GM12892 (cell line): ENCODE data around the gene RNF8.
"Not testable (repeated sequence)": the region's sequence is repeated elsewhere in the genome, so short reads cannot be mapped to it uniquely, and the experiment has no call there.

Source experiments
- DNase-seq: peaks from one replicate; pipeline ENCODE4 v3.0.0; 2011; ENCODE audit not compliant: insufficient read length
- FAIRE-seq: peaks from 2 replicates; lab custom pipeline; 2011; peaks lifted over from hg19 to GRCh38; lab: Jason Lieb, UNC
- POLR2A ChIP-seq: IDR thresholded peaks from 2 replicates; pipeline ENCODE4 v1.6.1; 2011; ENCODE audit warnings: low read depth, low read length, control low read depth
- POLR2AphosphoS5 ChIP-seq: IDR thresholded peaks from 2 replicates; pipeline ENCODE4 v1.6.1; 2011; ENCODE audit warnings: low read depth, low read length, control low read depth
- TAF1 ChIP-seq: IDR thresholded peaks from 2 replicates; pipeline ENCODE4 v1.6.1; 2011; ENCODE audit warnings: low read depth, mild to moderate bottlenecking, control low read depth, low read length, borderline replicate concordance

Gene RNF8

DNA sequence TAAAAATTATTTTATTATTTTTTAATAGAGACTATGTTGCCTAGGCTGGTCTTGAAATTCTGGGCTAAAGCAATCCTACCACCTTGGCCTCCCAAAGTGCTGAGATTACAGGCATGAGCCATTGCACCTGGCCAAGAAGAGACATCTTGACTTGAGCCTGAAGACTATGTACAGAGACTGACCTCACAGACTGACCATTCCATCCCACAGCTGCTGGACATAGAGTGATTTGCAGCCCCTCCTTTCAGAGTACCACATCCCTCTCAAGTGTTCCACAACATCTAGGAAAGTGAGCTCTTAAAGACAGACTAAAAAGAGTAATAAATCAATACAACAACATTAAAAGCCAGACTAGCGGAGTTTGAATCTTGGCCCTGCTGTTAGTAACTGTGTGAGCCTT lies 39.0 kb downstream of the RNF8 start:
- no peak for DNase-seq
- FAIRE-seq, result no peak
- no peak for TF ChIP-seq POLR2A
- no peak for TF ChIP-seq TAF1
- TF ChIP-seq POLR2AphosphoS5, result no peak

DNA sequence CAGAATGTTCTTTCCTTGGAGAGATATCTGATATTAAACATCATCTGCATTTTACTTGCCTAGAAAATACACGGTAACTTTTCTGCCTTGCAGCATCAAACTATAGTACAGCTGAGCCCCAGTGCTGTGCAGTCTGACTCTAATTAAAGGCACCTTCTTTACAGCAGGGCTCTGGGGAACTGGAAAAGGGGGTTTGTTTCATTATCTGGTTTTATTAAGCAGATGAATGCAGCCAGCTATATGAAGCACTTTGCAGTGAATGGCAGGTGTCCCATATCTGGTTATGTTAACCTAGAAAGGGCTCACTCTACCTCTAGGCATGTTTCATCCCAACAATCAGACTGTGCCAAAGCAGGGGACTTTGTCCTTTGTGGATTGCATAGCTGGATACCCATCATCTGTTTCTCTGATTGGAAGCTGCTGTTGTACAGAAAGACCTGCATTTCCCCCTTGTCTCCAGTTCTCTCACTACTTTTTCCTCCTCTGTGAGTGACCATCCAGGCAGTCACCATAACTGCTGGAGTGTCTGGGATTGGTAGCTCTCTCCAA lies 39.7 kb downstream of the RNF8 start:
- no peak for TF ChIP-seq POLR2AphosphoS5
- no peak for TF ChIP-seq POLR2A
- TF ChIP-seq TAF1, result no peak
- DNase-seq (no peak), FAIRE-seq (no peak)

DNA sequence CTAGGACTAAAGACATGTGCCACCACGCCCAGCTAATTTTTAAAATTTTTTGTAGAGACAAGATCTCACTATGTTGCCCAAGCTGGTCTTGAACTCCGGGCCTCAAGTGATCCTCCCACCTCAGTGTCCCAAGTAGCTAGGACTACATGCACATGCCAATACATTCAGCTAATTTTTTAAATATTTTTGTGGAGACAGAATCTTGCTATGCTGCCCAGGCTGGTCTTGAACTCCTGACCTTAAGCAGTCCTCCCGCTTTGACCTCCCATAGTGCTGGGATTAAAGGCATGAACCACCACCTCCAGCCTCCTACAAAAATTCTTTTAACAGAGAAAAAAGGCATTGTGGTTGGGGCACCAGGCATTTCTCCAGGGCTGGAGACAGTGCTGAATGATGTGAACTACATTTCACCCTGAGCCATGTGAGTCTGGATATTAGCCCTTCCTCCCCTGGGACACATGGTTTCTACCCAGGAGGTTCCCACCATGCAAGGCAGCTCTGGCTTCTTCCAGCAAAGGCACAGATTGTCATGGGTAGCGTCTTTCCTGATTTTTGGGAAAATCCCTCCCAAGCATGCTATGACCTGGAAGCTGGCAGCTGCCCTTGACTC lies 42.9 kb downstream of the RNF8 start:
- DNase-seq, result no peak
- TF ChIP-seq TAF1, result no peak
- TF ChIP-seq POLR2AphosphoS5, result no peak
- TF ChIP-seq POLR2A, result no peak
- FAIRE-seq, result no peak

DNA sequence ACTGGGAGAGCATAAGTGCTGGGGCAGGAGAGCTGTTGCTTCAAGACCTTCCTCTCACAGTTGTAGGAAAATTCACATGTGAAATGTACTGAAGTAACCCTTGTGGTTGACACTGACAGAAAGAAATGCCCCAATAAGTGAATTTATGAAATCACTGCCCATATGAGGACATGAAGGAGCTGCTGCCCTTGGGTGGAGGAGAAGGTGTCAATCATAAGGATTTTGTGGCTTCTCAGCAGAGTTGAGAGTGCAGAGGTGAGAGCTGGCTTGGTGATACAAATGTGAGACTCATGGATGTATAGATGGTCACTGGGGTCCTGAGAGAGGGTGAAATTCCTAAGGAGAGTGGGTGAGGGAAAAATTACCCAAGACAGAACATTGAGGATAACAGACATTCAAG lies 45.3 kb downstream of the RNF8 start:
- DNase-seq, result no peak
- FAIRE-seq, result no peak
- TF ChIP-seq POLR2A (no peak), POLR2AphosphoS5 (no peak), TAF1 (no peak)

DNA sequence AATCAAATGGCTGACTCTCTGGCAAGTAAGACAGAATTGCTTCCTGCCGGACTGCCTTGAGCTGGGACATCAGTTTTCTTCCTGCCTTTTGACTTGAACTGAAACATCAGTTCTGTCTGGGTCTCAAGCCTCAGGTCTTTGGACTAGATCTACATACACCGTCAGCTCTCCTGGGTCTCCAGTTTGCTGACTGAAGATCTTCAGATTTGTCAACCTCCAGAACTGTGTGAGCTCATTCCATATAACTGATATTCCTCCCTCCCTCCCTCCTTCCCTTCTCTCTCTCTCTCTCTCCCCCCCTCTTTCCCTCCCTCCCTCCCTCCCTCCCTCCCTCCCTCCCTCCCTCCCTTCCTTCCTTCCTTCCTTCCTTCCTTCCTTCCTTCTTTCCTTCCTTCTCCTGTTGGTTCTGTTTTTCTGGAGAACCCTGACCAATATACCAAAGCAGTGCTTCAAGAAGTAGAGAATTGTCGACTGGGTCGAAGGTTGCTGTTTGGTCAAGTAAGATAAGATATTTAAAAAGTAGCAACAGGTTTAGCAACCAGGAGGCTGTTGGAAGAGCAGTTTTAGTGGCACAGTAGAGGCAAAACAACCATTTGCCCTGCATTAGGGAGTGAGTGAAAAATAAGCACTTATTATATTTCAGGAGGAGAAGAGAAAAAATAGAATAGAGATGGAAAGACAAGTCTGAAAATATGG lies 46.2 kb downstream of the RNF8 start:
- no peak for TF ChIP-seq POLR2A
- TF ChIP-seq POLR2AphosphoS5, result no peak
- no peak for TF ChIP-seq TAF1
- FAIRE-seq, result no peak
- DNase-seq, result no peak

DNA sequence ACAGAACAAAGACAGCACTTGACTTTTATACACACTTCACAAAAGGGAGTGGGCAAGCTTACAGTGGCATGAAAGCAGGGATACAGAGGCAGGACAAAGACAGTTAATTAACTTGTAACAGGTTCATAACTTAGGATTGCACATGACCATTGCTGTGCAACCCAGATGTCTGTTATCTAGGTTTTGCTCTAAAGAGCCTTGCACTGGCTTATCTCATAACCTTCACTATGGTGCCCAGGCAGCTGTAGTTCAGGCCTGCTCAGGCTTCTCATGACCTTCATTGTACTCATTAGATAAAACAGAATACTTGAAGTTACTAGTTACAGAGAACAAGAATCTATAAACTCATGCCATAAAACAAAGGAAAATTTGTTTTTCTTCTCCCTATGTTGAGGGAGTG lies 47.9 kb downstream of the RNF8 start:
- DNase-seq, FAIRE-seq: not testable (repeated sequence)

DNA sequence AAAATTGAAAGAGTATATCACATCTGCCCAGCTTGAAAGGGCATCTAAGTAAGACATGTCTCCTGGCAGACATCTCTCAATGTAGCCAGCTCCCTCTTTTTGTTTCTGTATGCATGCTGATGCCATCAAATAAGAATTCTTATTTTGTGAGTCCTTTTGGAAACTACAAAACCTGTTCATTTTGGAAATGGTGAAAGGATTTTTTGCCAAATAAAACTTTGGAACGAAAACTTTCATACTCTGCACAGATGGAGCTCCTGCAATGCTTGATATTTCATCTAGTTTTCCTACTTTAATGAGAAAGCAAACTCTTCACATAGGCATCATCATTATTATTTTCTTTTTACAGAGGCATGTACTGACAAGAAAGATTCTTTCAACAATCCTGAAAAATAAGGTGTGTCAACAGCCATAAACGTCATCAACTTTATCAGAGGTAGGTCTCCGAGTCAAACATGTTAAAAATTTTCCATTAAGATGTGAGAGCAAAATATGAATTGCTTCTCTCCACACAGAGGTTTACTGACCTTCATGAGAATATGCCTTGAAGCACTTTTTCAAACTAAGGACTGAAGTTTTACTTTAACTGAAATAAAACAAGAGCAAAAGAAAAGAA lies 53.1 kb downstream of the RNF8 start:
- no peak for FAIRE-seq
- no peak for DNase-seq

DNA sequence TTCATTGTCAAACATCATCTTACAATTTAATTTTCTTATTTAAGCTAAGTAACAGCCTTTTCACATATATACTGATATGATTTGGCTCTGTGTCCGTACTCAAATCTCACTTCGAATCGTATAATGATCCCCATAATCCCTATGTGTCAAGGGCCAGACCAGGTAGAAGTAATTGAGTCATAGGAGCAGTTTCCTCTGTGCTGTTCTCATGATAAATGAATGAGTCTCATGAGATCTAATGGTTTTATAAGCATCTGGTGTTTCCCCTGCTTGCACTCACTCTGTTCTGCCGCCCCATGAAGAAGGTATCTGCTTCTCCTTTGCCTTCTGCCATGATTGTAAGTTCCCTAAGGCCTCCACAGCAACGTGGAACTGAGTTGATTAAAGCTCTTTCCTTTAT lies 54.2 kb downstream of the RNF8 start:
- DNase-seq (no peak), FAIRE-seq (no peak)
- TF ChIP-seq TAF1 (no peak), POLR2AphosphoS5 (no peak), POLR2A (no peak)

More for the DNA sequence above, 53.1 kb downstream of the RNF8 start:
- TF ChIP-seq POLR2A, result no peak
- no peak for TF ChIP-seq POLR2AphosphoS5
- no peak for TF ChIP-seq TAF1

DNA sequence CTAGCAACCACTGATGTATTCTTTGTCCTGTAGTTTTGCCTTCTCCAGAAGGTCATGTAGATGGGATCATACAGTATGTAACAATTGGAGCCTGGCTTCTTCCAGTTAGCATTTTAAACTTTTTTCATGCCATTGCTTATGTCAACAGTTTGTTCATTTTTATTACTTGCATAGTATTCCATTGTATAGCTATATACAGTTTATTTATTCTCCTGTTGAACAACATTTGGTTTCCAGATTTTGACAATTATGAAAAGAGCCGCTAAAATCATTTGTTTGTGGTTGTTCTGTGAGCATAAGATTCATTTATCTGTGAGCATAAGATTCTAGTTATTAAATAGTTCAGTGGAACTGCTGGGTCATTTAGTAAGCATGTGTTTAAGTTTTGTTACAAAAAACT lies 55.7 kb downstream of the RNF8 start:
- no peak for DNase-seq
- FAIRE-seq, result no peak
- TF ChIP-seq POLR2AphosphoS5 (no peak), TAF1 (no peak), POLR2A (no peak)

DNA sequence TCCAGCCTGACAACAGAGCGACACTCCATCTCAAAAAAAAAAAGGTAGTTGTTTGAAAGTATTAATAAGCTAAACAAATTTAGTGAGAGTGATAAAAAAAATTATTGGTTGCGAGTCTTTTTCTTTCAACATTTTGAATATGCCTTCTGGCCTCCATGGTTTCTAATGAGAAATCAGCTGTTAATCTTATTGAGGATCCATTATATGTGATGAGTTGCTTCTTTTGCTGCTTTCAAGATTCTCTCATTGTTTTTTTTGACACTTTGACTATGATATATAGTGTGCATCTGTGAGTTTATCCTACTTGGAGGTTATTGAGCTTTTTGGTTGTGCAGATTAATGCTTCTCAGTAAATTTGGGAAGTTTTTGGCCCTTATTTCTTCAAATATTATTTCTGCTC lies 63.6 kb downstream of the RNF8 start:
- TF ChIP-seq POLR2A, result no peak
- TF ChIP-seq TAF1, result no peak
- no peak for TF ChIP-seq POLR2AphosphoS5
- no peak for FAIRE-seq
- DNase-seq, result no peak

DNA sequence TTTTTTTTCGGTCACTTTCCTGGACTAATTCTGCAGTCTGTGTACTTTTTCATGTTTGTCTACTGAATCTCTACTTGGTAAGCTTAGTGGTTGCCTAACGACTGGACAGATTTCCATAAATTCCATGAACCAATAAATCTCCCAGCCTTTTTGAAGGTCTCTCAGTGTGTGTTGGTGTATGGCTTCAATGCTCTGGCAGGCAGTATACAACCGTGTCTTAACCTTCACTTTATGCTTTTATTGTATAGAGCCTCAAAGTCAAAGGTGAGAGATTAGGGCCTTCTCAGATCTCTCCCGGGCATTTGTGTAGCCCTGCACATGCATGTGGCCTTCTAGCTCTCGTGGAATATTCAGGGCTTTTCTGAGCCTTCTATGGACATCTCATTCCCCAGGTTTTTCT lies 64.9 kb downstream of the RNF8 start:
- no peak for FAIRE-seq
- DNase-seq, result no peak
- TF ChIP-seq TAF1 (no peak), POLR2AphosphoS5 (no peak), POLR2A (no peak)

DNA sequence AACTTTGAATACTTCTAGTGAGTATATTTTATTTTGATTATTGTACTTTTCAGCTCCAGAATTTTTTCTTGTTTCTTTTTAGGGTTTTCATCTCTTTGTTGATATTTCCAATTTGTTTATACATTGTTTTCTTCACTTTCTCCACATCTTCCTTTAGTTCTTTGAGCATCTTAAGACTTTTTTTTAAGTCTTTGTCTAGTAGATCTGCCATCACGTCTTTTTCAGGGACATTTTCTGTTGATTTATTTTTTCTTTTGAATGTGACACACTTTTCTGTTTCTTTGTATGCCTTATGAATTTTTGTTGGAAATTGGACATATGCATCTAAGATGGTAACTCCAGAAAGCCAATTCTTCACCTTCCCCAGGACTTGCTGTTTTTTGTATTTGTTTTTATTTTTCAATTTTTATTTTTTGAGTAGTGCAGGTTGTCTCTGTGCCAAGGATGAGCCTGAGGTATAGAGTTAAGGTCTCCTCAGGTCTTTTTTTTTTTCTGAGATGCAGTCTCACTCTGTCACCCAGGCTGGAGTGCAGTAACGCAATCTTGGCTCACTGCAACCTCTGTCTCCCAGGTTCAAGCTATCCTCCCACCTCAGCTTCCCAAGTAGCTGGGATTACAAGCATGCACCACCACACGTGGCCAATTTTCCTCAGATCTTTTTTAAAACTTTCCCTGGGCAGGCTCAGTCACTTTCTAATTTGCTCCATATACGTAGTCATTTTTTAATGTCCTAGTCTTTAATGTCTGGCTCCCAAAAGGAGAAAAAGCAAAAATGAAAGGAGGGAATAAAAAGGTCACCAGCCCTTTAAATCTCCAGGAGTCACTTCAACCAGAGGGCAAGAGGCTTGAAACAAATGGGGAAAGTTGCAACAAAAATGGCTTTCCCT lies 72.5 kb downstream of the RNF8 start:
- no peak for FAIRE-seq
- no peak for TF ChIP-seq POLR2AphosphoS5
- no peak for TF ChIP-seq POLR2A
- no peak for TF ChIP-seq TAF1
- no peak for DNase-seq
